WTC11 (cell line): ENCODE measurements around the gene APOBR. TPM values are rescaled to one million over a fixed set of nuclear protein-coding genes. Genes with fewer than 3 reads are reported as not detected.

ENCODE experiments used
- ESRRA ChIP-seq: sonication (generic); formaldehyde crosslinking; IDR thresholded peaks from 2 replicates; pipeline ENCODE4 v1.8.1; 2022; ENCODE audit warnings: mild to moderate bottlenecking, missing genetic modification reagents, borderline replicate concordance
- MAX ChIP-seq: sonication (generic); formaldehyde crosslinking; IDR thresholded peaks from 2 replicates; pipeline ENCODE4 v1.8.0; 2022; ENCODE audit warnings: mild to moderate bottlenecking, missing genetic modification reagents
- PRRX2 ChIP-seq: fragments of 250-450 bp; sonication (Bioruptor Pico); IDR thresholded peaks from 2 replicates; pipeline ENCODE4 v1.8.0; 2021; ENCODE audit warnings: mild to moderate bottlenecking
- ZNF281 ChIP-seq: sonication (generic); formaldehyde crosslinking; IDR thresholded peaks from 2 replicates; pipeline ENCODE4 v1.8.0; 2023; ENCODE audit warnings: mild to moderate bottlenecking, missing genetic modification reagents
- ZNF425 ChIP-seq: fragments of 250-450 bp; sonication (Bioruptor Pico); conservative IDR thresholded peaks from 2 replicates; pipeline ENCODE4 v1.9.0; 2021; ENCODE audit warnings: mild to moderate bottlenecking
- total RNA-seq: library from RNA; stranded (reverse); gene quantifications from 3 replicates; pipeline ENCODE4 v1.2.3, GENCODE V29; 2021

APOBR gene
- total RNA-seq, 1 experiment from 2014 or later: not detected

GRCh38 chr16:28548306-28548802 is 53.9 kb downstream of the APOBR start (continued):
- TF ChIP-seq ZNF281 (CRISPR knock-in tag) (no peak), ZNF425 (CRISPR knock-in tag) (no peak), PRRX2 (CRISPR knock-in tag) (no peak), MAX (CRISPR knock-in tag) (no peak), ESRRA (CRISPR knock-in tag) (no peak)

Other genes starting within 250 kb of the APOBR start
- gene SBK1, start 202.1 kb upstream of the APOBR start, total RNA-seq: 79.4 to 85.7 TPM (median 82.6 TPM) in 3 replicates
- gene NPIPB6, start 131.1 kb upstream of the APOBR start, total RNA-seq: 0.83 to 2.6 TPM (median 2.5 TPM) in 3 replicates
- gene EIF3CL, start 90.8 kb upstream of the APOBR start, total RNA-seq: 92.5 to 144 TPM (median 103 TPM) in 3 replicates
- 0.33 to 0.92 TPM (median 0.66 TPM) in 3 replicates for gene NPIPB7, start 22.3 kb upstream of the APOBR start, total RNA-seq
- 20.9 to 23.9 TPM (median 22.3 TPM) in 3 replicates for gene CLN3, start 2.6 kb upstream of the APOBR start, total RNA-seq
- not detected in 3 replicates for gene IL27, start 12.2 kb downstream of the APOBR start, total RNA-seq
- gene NUPR1, start 44.3 kb downstream of the APOBR start, total RNA-seq: 0.33 to 1.1 TPM (median 0.66 TPM) in 3 replicates
- gene SGF29, start 59.3 kb downstream of the APOBR start, total RNA-seq: 15.0 to 23.3 TPM (median 17.1 TPM) in 3 replicates
- 0.35 to 0.87 TPM (median 0.55 TPM) in 3 replicates for gene SULT1A2, start 102.4 kb downstream of the APOBR start, total RNA-seq
- 3.2 to 5.6 TPM (median 5.4 TPM) in 3 replicates for gene SULT1A1, start 115.4 kb downstream of the APOBR start, total RNA-seq
- 1.1 to 2.1 TPM (median 1.3 TPM) in 3 replicates for gene NPIPB8, start 143.4 kb downstream of the APOBR start, total RNA-seq
- gene EIF3C, start 216.8 kb downstream of the APOBR start, total RNA-seq: 728 to 868 TPM (median 730 TPM) in 3 replicates